SK-N-SH (cell line): Measurements from ENCODE around the gene OR6B1.

Source experiments
- CHD2 ChIP-seq: fragments of 150-350 bp; IDR thresholded peaks from 2 replicates; pipeline ENCODE4 v1.6.1; 2018; ENCODE audit warnings: low read length; ENCODE audit not compliant: partially characterized antibody
- EP300 ChIP-seq, 2 experiments: IDR thresholded peaks; 2 replicates each; pipeline versions ENCODE4 v1.4.0 to v1.6.1; 2012; ENCODE audit warnings: borderline replicate concordance in 1 of 2, low read depth in 1 of 2, low read length in 1 of 2
- GABPA ChIP-seq: IDR thresholded peaks from 2 replicates; pipeline ENCODE4 v1.4.0; 2012; ENCODE audit warnings: low read depth, mild to moderate bottlenecking
- GATA2 ChIP-seq: sonication (generic); formaldehyde crosslinking; IDR thresholded peaks from 2 replicates; pipeline ENCODE4 v1.5.0; 2020; ENCODE audit warnings: mild to moderate bottlenecking, missing genetic modification reagents
- MAX ChIP-seq: IDR thresholded peaks from 2 replicates; pipeline ENCODE4 v1.4.0; 2012; ENCODE audit warnings: low read depth
- MEF2A ChIP-seq: IDR thresholded peaks from 2 replicates; pipeline ENCODE4 v1.4.0; 2012; ENCODE audit warnings: low read depth, borderline replicate concordance
- MXI1 ChIP-seq: IDR thresholded peaks from 2 replicates; pipeline ENCODE4 v1.6.1; 2012; ENCODE audit warnings: mild to moderate bottlenecking, low read depth, low read length, improper control_type of control experiment
- NRF1 ChIP-seq: IDR thresholded peaks from 2 replicates; pipeline ENCODE4 v1.6.1; 2012; ENCODE audit warnings: low read depth, mild to moderate bottlenecking, low read length
- POLR2AphosphoS5 ChIP-seq: IDR thresholded peaks from 2 replicates; pipeline ENCODE4 v1.6.1; 2012; ENCODE audit warnings: low read depth, low read length
- RCOR1 ChIP-seq: fragments of 150-350 bp; IDR thresholded peaks from 2 replicates; pipeline ENCODE4 v1.6.1; 2017; ENCODE audit warnings: antibody characterized with exemption, low read length
- TEAD4 ChIP-seq: IDR thresholded peaks from 2 replicates; pipeline ENCODE4 v1.4.0; 2012; ENCODE audit warnings: mild to moderate bottlenecking, borderline replicate concordance; ENCODE audit not compliant: insufficient read depth
- TF ChIP-seq, protein P1 (sequence below): fragments of 200-600 bp; sonication (generic); IDR thresholded peaks from 2 replicates; pipeline ENCODE4 v1.6.1; 2017; ENCODE audit warnings: antibody characterized with exemption, mild to moderate bottlenecking, moderate library complexity
- TF ChIP-seq, protein P2 (sequence below): IDR thresholded peaks from 2 replicates; pipeline ENCODE4 v1.4.0; 2012; ENCODE audit warnings: low read depth, borderline replicate concordance
- TF ChIP-seq, protein P3 (sequence below): IDR thresholded peaks from 2 replicates; pipeline ENCODE4 v1.4.0; 2012; ENCODE audit warnings: low read depth, borderline replicate concordance

- TF ChIP-seq, protein P1, sequence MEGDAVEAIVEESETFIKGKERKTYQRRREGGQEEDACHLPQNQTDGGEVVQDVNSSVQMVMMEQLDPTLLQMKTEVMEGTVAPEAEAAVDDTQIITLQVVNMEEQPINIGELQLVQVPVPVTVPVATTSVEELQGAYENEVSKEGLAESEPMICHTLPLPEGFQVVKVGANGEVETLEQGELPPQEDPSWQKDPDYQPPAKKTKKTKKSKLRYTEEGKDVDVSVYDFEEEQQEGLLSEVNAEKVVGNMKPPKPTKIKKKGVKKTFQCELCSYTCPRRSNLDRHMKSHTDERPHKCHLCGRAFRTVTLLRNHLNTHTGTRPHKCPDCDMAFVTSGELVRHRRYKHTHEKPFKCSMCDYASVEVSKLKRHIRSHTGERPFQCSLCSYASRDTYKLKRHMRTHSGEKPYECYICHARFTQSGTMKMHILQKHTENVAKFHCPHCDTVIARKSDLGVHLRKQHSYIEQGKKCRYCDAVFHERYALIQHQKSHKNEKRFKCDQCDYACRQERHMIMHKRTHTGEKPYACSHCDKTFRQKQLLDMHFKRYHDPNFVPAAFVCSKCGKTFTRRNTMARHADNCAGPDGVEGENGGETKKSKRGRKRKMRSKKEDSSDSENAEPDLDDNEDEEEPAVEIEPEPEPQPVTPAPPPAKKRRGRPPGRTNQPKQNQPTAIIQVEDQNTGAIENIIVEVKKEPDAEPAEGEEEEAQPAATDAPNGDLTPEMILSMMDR = no peak
- TF ChIP-seq, protein P2, sequence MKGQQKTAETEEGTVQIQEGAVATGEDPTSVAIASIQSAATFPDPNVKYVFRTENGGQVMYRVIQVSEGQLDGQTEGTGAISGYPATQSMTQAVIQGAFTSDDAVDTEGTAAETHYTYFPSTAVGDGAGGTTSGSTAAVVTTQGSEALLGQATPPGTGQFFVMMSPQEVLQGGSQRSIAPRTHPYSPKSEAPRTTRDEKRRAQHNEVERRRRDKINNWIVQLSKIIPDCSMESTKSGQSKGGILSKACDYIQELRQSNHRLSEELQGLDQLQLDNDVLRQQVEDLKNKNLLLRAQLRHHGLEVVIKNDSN = no peak
- TF ChIP-seq GATA2 (CRISPR knock-in tag) (no peak), TEAD4 (no peak), POLR2AphosphoS5 (no peak), MEF2A (no peak), EP300 (IDR thresholded peaks at IDR 0.05; ENCODE audit: borderline replicate concordance in 1 of 2, low read depth in 1 of 2, low read length in 1 of 2) (no peak), CHD2 (no peak), NRF1 (no peak), MAX (no peak), GABPA (no peak), RCOR1 (no peak), MXI1 (no peak)
- TF ChIP-seq, protein P3, sequence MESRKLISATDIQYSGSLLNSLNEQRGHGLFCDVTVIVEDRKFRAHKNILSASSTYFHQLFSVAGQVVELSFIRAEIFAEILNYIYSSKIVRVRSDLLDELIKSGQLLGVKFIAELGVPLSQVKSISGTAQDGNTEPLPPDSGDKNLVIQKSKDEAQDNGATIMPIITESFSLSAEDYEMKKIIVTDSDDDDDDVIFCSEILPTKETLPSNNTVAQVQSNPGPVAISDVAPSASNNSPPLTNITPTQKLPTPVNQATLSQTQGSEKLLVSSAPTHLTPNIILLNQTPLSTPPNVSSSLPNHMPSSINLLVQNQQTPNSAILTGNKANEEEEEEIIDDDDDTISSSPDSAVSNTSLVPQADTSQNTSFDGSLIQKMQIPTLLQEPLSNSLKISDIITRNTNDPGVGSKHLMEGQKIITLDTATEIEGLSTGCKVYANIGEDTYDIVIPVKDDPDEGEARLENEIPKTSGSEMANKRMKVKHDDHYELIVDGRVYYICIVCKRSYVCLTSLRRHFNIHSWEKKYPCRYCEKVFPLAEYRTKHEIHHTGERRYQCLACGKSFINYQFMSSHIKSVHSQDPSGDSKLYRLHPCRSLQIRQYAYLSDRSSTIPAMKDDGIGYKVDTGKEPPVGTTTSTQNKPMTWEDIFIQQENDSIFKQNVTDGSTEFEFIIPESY = no peak
Observed at GRCh38 chr7:144048648-144049047, 48.5 kb downstream of the OR6B1 start, which contains the start of gene OR2A5.
